Measurements from ENCODE around the gene COPS7A. TPM values are rescaled to one million over a fixed set of nuclear protein-coding genes. Genes with fewer than 3 reads are reported as not detected.

The COPS7A gene
- total and polyA plus RNA-seq, 9 of the 15 experiments (the other 6 are each of a cell fraction or from before 2014, with no cell fraction given): 12.7 to 36.0 (median 24.3) TPM

GRCh38 chr12:6688999-6689882 lies 34.6 kb upstream of the COPS7A start, which contains the start of gene ZNF384 (continued):
- TF ChIP-seq, protein P1, sequence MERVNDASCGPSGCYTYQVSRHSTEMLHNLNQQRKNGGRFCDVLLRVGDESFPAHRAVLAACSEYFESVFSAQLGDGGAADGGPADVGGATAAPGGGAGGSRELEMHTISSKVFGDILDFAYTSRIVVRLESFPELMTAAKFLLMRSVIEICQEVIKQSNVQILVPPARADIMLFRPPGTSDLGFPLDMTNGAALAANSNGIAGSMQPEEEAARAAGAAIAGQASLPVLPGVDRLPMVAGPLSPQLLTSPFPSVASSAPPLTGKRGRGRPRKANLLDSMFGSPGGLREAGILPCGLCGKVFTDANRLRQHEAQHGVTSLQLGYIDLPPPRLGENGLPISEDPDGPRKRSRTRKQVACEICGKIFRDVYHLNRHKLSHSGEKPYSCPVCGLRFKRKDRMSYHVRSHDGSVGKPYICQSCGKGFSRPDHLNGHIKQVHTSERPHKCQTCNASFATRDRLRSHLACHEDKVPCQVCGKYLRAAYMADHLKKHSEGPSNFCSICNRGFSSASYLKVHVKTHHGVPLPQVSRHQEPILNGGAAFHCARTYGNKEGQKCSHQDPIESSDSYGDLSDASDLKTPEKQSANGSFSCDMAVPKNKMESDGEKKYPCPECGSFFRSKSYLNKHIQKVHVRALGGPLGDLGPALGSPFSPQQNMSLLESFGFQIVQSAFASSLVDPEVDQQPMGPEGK (CRISPR knock-in tag; IDR thresholded peaks at IDR 0.05; ENCODE audit: borderline replicate concordance): no peak
- TF ChIP-seq DLX4 (CRISPR knock-in tag; IDR thresholded peaks at IDR 0.05) (no peak), SMAD1 (IDR thresholded peaks at IDR 0.05; ENCODE audit: low read depth, low read length, partially characterized antibody) (peak; percentile 8), ZNF707 (CRISPR knock-in tag; conservative IDR thresholded peaks at IDR 0.05) (no peak), HNRNPK (IDR thresholded peaks at IDR 0.05; ENCODE audit: low read depth, low read length, poor library complexity, severe bottlenecking) (peak; percentile 61), KAT8 (IDR thresholded peaks at IDR 0.05; ENCODE audit: low read depth) (no peak), BRD4 (IDR thresholded peaks at IDR 0.05) (peak; percentile 63; the same call in 1 of the 2 replicates), ETV1 (tag; conservative IDR thresholded peaks at IDR 0.05; ENCODE audit: low read depth) (peak; percentile 95), NCOA1 (IDR thresholded peaks at IDR 0.05; ENCODE audit: low read depth) (peak; percentile 85), BMI1 (IDR thresholded peaks at IDR 0.05; ENCODE audit: low read length) (no peak), ZNF3 (CRISPR knock-in tag; IDR thresholded peaks at IDR 0.05) (no peak), BRD9 (IDR thresholded peaks at IDR 0.05; ENCODE audit: low read depth, partially characterized antibody) (no peak), KDM2B (CRISPR knock-in tag; IDR thresholded peaks at IDR 0.05) (no peak), ZBTB49 (CRISPR knock-in tag; IDR thresholded peaks at IDR 0.05; ENCODE audit: borderline replicate concordance) (no peak), SMARCA5 (IDR thresholded peaks at IDR 0.05) (no peak)
- TF ChIP-seq, protein P2, sequence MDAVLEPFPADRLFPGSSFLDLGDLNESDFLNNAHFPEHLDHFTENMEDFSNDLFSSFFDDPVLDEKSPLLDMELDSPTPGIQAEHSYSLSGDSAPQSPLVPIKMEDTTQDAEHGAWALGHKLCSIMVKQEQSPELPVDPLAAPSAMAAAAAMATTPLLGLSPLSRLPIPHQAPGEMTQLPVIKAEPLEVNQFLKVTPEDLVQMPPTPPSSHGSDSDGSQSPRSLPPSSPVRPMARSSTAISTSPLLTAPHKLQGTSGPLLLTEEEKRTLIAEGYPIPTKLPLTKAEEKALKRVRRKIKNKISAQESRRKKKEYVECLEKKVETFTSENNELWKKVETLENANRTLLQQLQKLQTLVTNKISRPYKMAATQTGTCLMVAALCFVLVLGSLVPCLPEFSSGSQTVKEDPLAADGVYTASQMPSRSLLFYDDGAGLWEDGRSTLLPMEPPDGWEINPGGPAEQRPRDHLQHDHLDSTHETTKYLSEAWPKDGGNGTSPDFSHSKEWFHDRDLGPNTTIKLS (IDR thresholded peaks at IDR 0.05; ENCODE audit: borderline replicate concordance, low read depth): no peak
- TF ChIP-seq, protein P3, sequence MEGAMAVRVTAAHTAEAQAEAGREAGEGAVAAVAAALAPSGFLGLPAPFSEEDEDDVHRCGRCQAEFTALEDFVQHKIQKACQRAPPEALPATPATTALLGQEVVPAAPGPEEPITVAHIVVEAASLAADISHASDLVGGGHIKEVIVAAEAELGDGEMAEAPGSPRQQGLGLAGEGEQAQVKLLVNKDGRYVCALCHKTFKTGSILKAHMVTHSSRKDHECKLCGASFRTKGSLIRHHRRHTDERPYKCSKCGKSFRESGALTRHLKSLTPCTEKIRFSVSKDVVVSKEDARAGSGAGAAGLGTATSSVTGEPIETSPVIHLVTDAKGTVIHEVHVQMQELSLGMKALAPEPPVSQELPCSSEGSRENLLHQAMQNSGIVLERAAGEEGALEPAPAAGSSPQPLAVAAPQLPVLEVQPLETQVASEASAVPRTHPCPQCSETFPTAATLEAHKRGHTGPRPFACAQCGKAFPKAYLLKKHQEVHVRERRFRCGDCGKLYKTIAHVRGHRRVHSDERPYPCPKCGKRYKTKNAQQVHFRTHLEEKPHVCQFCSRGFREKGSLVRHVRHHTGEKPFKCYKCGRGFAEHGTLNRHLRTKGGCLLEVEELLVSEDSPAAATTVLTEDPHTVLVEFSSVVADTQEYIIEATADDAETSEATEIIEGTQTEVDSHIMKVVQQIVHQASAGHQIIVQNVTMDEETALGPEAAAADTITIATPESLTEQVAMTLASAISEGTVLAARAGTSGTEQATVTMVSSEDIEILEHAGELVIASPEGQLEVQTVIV (CRISPR knock-in tag; IDR thresholded peaks at IDR 0.05; ENCODE audit: borderline replicate concordance): no peak

Measured in K562 (cell line).